Tibial artery (tissue), 4 donors: ENCODE data around the gene OMP.

Experiments used
- DNase-seq, 2 donors: peaks; one replicate each; pipeline ENCODE4 v3.0.0-alpha.2; 2019
- H3K27ac ChIP-seq, 2 donors: fragments of 200-600 bp; sonication (generic) in 1 of 2; 1 replicate in 1 of 2; 2 replicates in 1 of 2; pipeline ENCODE4 v1.5.1; 2018 to 2019; ENCODE audit warnings: mild to moderate bottlenecking in 1 of 2
- H3K27me3 ChIP-seq, 2 donors: fragments of 200-600 bp; sonication (generic) in 1 of 2; one replicate each; pipeline versions ENCODE4 v1.5.1 to v1.6.0; 2016 to 2019
- H3K36me3 ChIP-seq, 3 donors: fragments of 200-600 bp; sonication (generic) in 2 of 3; one replicate each; pipeline ENCODE4 v1.5.1; 2016 to 2019; ENCODE audit warnings: mild to moderate bottlenecking in 2 of 3
- H3K4me1 ChIP-seq, 4 donors: fragments of 200-600 bp; sonication (generic) in 2 of 4; 1 replicate in 3 of 4; 2 replicates in 1 of 4; pipeline ENCODE4 v1.5.1; 2016 to 2019
- H3K4me3 ChIP-seq, 2 donors: fragments of 200-600 bp; sonication (generic) in 1 of 2; 1 replicate in 1 of 2; 2 replicates in 1 of 2; pipeline ENCODE4 v1.5.1; 2018 to 2019; ENCODE audit warnings: mild to moderate bottlenecking in 2 of 2
- H3K9me3 ChIP-seq, 3 donors: fragments of 200-600 bp; sonication (generic) in 1 of 3; one replicate each; pipeline ENCODE4 v1.5.1; 2016 to 2019
- CTCF ChIP-seq, 2 experiments: fragments of 200-600 bp in 1 of 2; fragments of 450-650 bp in 1 of 2; IDR thresholded peaks; one replicate each; pipeline ENCODE4 v1.5.1; 2017 to 2019; ENCODE audit warnings: antibody characterized with exemption in 2 of 2, mild to moderate bottlenecking in 1 of 2, moderate library complexity in 1 of 2
- intact Hi-C: fragments of 100-400 bp; cut with DNase I; formaldehyde crosslinking; loops from one replicate; pipeline ENCODE4 v1.15.0; 2023; ENCODE audit warnings: low total_unique reads

Gene OMP

GRCh38 chr11:77055913-77056312, 46.7 kb upstream of the OMP start:
- intact Hi-C loops = no loop called here
- peaks cover 0 to 5% of the 10 kb centered on the region in 2 donors for H3K27me3 ChIP-seq
- H3K4me3 ChIP-seq = no peak overlapping the region
- H3K4me1 ChIP-seq = no peaks in the 10 kb centered on the region
- H3K36me3 ChIP-seq = no peaks in the 10 kb centered on the region
- H3K9me3 ChIP-seq = peaks cover 0 to 18% (median 14%) of the 10 kb centered on the region in 3 donors
- TF ChIP-seq CTCF (IDR thresholded peaks at IDR 0.05) = no peak
- DNase-seq = no peak
- H3K27ac ChIP-seq = no peak overlapping the region

GRCh38 chr11:77056814-77057402, 45.7 kb upstream of the OMP start:
- Histone ChIP-seq H3K9me3 (peaks cover 0 to 18% (median 14%) of the 10 kb centered on the region in 3 donors), H3K27me3 (peaks cover 0 to 5% of the 10 kb centered on the region in 2 donors), H3K4me1 (no peaks in the 10 kb centered on the region), H3K36me3 (no peaks in the 10 kb centered on the region), H3K27ac (no peak overlapping the region), H3K4me3 (no peak overlapping the region)
- intact Hi-C loops = no loop called here
- TF ChIP-seq CTCF (IDR thresholded peaks at IDR 0.05) = no peak
- no peak for DNase-seq

- H3K36me3 ChIP-seq = no peaks in the 10 kb centered on the region
- no peak for TF ChIP-seq CTCF (IDR thresholded peaks at IDR 0.05)
- H3K27ac ChIP-seq = no peak overlapping the region
- H3K4me1 ChIP-seq = no peaks in the 10 kb centered on the region
- peaks cover 0 to 5% of the 10 kb centered on the region in 2 donors for H3K27me3 ChIP-seq
- H3K9me3 ChIP-seq = peaks cover 0 to 18% (median 14%) of the 10 kb centered on the region in 3 donors
- DNase-seq = peak in 1 of 2 donors; percentile 28
- no peak overlapping the region for H3K4me3 ChIP-seq
- intact Hi-C loops = no loop called here
These were observed 44.6 kb upstream of the OMP start for GRCh38 chr11:77057938-77058474.

- intact Hi-C loops = no loop called here
- no peaks in the 10 kb centered on the region for H3K36me3 ChIP-seq
- no peak for TF ChIP-seq CTCF (IDR thresholded peaks at IDR 0.05)
- no peak overlapping the region for H3K4me3 ChIP-seq
- no peak for DNase-seq
- H3K4me1 ChIP-seq = no peaks in the 10 kb centered on the region
- peaks cover 0 to 18% (median 14%) of the 10 kb centered on the region in 3 donors for H3K9me3 ChIP-seq
- no peak overlapping the region for H3K27ac ChIP-seq
- peaks cover 0 to 5% of the 10 kb centered on the region in 2 donors for H3K27me3 ChIP-seq
These were observed 43.7 kb upstream of the OMP start for GRCh38 chr11:77058900-77059299.

- Histone ChIP-seq H3K27me3 (peaks cover 0 to 5% of the 10 kb centered on the region in 2 donors), H3K36me3 (no peaks in the 10 kb centered on the region), H3K9me3 (peaks cover 0 to 18% (median 14%) of the 10 kb centered on the region in 3 donors), H3K4me3 (no peak overlapping the region), H3K27ac (no peak overlapping the region), H3K4me1 (no peaks in the 10 kb centered on the region)
- TF ChIP-seq CTCF (IDR thresholded peaks at IDR 0.05) = no peak
- DNase-seq = no peak
- intact Hi-C loops = loop anchor here (10.0 kb wide), 2 partner anchors 275 to 615 kb away; partner anchors contain the start of genes EMSY and TSKU
These were observed 42.8 kb upstream of the OMP start for GRCh38 chr11:77059806-77060205.
